Measurements from ENCODE around the gene STK38. TPM values are rescaled to one million over a fixed set of nuclear protein-coding genes. Genes with fewer than 3 reads are reported as not detected.

Gene STK38
- total RNA-seq, 1 experiment from 2014 or later, result 20.1 TPM

DNA sequence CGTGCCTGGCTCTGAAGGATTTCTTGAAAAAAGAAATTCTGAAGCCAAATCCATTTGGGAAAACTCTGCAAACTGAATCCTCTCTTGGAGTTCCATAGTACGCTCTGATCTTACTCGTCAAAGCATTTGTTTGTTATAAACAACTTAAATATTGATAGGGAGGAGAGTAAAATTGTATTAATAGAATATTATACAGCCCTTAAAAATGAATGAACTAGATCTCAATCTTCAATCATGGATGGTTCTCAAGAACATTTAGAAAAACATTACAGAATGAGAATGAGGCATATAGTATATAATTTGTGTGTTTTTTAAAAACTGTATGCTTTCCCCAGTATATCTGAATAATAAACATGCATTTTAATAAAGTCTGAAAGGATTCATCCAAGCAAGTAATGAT is 79.7 kb downstream of the STK38 start (continued):
- TF ChIP-seq, protein P1, sequence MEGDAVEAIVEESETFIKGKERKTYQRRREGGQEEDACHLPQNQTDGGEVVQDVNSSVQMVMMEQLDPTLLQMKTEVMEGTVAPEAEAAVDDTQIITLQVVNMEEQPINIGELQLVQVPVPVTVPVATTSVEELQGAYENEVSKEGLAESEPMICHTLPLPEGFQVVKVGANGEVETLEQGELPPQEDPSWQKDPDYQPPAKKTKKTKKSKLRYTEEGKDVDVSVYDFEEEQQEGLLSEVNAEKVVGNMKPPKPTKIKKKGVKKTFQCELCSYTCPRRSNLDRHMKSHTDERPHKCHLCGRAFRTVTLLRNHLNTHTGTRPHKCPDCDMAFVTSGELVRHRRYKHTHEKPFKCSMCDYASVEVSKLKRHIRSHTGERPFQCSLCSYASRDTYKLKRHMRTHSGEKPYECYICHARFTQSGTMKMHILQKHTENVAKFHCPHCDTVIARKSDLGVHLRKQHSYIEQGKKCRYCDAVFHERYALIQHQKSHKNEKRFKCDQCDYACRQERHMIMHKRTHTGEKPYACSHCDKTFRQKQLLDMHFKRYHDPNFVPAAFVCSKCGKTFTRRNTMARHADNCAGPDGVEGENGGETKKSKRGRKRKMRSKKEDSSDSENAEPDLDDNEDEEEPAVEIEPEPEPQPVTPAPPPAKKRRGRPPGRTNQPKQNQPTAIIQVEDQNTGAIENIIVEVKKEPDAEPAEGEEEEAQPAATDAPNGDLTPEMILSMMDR (IDR thresholded peaks at IDR 0.05 in 2 of 3, conservative IDR thresholded peaks at IDR 0.05 in 1 of 3; ENCODE audit: borderline replicate concordance in 1 of 3, insufficient read depth in 1 of 3, low read depth in 2 of 3, low read length in 2 of 3), result no peak
- TF ChIP-seq CBX3 (IDR thresholded peaks at IDR 0.05; ENCODE audit: low read depth) (no peak), SIN3A (IDR thresholded peaks at IDR 0.05; ENCODE audit: low read depth) (no peak)

DNA sequence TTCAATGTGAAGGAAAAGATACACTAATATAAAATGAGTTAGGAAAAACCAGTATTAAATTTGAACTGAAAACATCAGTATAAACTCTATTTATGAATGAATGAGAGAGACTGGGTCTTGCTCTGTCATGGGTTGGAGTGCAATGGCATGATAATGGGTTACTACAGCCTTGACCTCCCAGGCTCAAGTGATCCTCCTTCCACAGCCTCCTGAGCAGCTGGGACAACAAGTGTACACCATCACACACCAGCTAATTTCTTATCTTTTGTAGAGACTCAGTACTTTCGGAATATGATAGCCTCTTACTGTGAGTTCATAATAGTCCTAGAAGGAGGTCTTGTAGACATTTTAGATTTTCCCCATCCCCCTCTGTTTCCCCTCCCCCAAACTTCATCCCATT is 83.0 kb downstream of the STK38 start:
- no peak overlapping the region for H3K27ac ChIP-seq (ENCODE audit: low read depth, low read length)
- no peaks in the 10 kb centered on the region for H3K9me2 ChIP-seq (ENCODE audit: insufficient read depth)
- RAD21 ChIA-PET (ENCODE audit: low non-redundant PET in 1 of 2, low total read pairs in 2 of 2, uncharacterized antibody in 2 of 2, unreplicated experiment in 2 of 2), result no interaction called here
- H3K4me2 ChIP-seq (ENCODE audit: low read length), result no peak overlapping the region
- CTCF ChIA-PET, result no interaction called here
- no peak overlapping the region for H3K4me3 ChIP-seq (replicated peaks in 1 of 2; ENCODE audit: low read depth in 1 of 2, low read length in 2 of 2)
- H4K20me1 ChIP-seq (ENCODE audit: insufficient read depth), result no peaks in the 10 kb centered on the region
- TF ChIP-seq RAD21 (IDR thresholded peaks at IDR 0.05; ENCODE audit: low read depth) (no peak), CBX3 (IDR thresholded peaks at IDR 0.05; ENCODE audit: low read depth) (no peak), TCF7L2 (IDR thresholded peaks at IDR 0.05; ENCODE audit: borderline replicate concordance, extremely low read depth, insufficient read depth, insufficient read length) (no peak), REST (IDR thresholded peaks at IDR 0.05; ENCODE audit: low read depth) (no peak), SRF (IDR thresholded peaks at IDR 0.05; ENCODE audit: low read depth) (no peak), FOSL1 (IDR thresholded peaks at IDR 0.05; ENCODE audit: low read depth) (no peak), POLR2AphosphoS5 (IDR thresholded peaks at IDR 0.05; ENCODE audit: low read depth, low read length) (no peak), YY1 (IDR thresholded peaks at IDR 0.05; ENCODE audit: extremely low read depth, insufficient replicate concordance, low read depth, low read length) (no peak), POLR2A (IDR thresholded peaks at IDR 0.05; ENCODE audit: borderline replicate concordance, extremely low read depth, insufficient read depth, insufficient read length) (no peak), ZFX (IDR thresholded peaks at IDR 0.05) (no peak)
- H2AFZ ChIP-seq (ENCODE audit: low read depth, low read length, poor library complexity, severe bottlenecking), result no peak overlapping the region
- no peak for ATAC-seq
- no peaks in the 10 kb centered on the region for H3K9me3 ChIP-seq (ENCODE audit: control insufficient read depth in 1 of 2, insufficient read depth in 1 of 2, low read depth in 1 of 2, low read length in 2 of 2)
- no peak for DNase-seq (ENCODE audit: low read depth, low spot score)
- no TSS peak for BruUV-seq (replicated peaks)
- H3K27me3 ChIP-seq (ENCODE audit: insufficient read depth, low read length), result no peaks in the 10 kb centered on the region
- peaks cover 92% of the 10 kb centered on the region for H3K79me2 ChIP-seq (ENCODE audit: insufficient read depth, low read length)
- H3K4me1 ChIP-seq (ENCODE audit: control insufficient read depth in 1 of 2, insufficient read depth in 2 of 2, low read length in 2 of 2), result no peaks in the 10 kb centered on the region
- no peak overlapping the region for H3K9ac ChIP-seq (ENCODE audit: low read length)
- intact Hi-C loops (cut with micrococcal nuclease), result no loop called here
- no peaks in the 10 kb centered on the region for H3K36me3 ChIP-seq (ENCODE audit: control insufficient read depth in 1 of 2, insufficient read depth in 2 of 2, low read length in 2 of 2)
- POLR2A ChIA-PET, result no interaction called here

Measured in HCT116 (cell line).